Tibial nerve (tissue), 4 donors: ENCODE data around the gene PARP3.

Experiments
- CTCF ChIP-seq, 5 experiments: fragments of 200-600 bp in 3 of 5; fragments of 450-650 bp in 2 of 5; sonication (generic) in 3 of 5; IDR thresholded peaks; one replicate each; pipeline ENCODE4 v1.5.1; 2016 to 2019; ENCODE audit warnings: antibody characterized with exemption in 5 of 5, mild to moderate bottlenecking in 3 of 5, moderate library complexity in 2 of 5
- EP300 ChIP-seq, 2 donors: sonication (generic); formaldehyde crosslinking; IDR thresholded peaks; one replicate each; pipeline ENCODE4 v1.6.1; 2017; ENCODE audit warnings: antibody characterized with exemption in 2 of 2, mild to moderate bottlenecking in 1 of 2
- POLR2A ChIP-seq, 2 donors: fragments of 450-650 bp; IDR thresholded peaks; one replicate each; pipeline ENCODE4 v1.6.1; 2017; ENCODE audit warnings: antibody characterized with exemption in 2 of 2, mild to moderate bottlenecking in 2 of 2, moderate library complexity in 2 of 2

GRCh38 chr3:51941798-51942602, at the start of gene PARP3, which contains the start of gene RRP9:
- TF ChIP-seq CTCF (IDR thresholded peaks at IDR 0.05) (peak; percentile 99 to 100 (median 100)), POLR2A (IDR thresholded peaks at IDR 0.05) (peak in 1 of 2 donors; percentile 72), EP300 (IDR thresholded peaks at IDR 0.05) (peak; percentile 85 to 89)
